ENCODE results near the gene CATSPER1. TPM values are rescaled to one million over a fixed set of nuclear protein-coding genes. Genes with fewer than 3 reads are reported as not detected.

Gene CATSPER1
- total and polyA plus RNA-seq, 2 of the 13 experiments (the other 11 are each of a cell fraction or from before 2014, with no cell fraction given), result 0.17 TPM; not detected in 1

GRCh38 chr11:66069715-66070603, 43.7 kb upstream of the CATSPER1 start, which contains the start of gene PACS1 (continued):
- TF ChIP-seq ZNF407 (CRISPR knock-in tag; IDR thresholded peaks at IDR 0.05; ENCODE audit: not compliant biosample characterization) (peak; percentile 40), HIVEP1 (CRISPR knock-in tag; IDR thresholded peaks at IDR 0.05) (no peak), AKAP8 (CRISPR knock-in tag; IDR thresholded peaks at IDR 0.05) (peak; percentile 40; the same call in 1 of the 2 replicates), HMGXB3 (CRISPR knock-in tag; IDR thresholded peaks at IDR 0.05; ENCODE audit: borderline replicate concordance) (0 out of 2 replicates have a peak, but pooled peaks have one; percentile 31), ZSCAN31 (CRISPR knock-in tag; IDR thresholded peaks at IDR 0.05; ENCODE audit: low read depth) (no peak), NFIC (IDR thresholded peaks at IDR 0.05; ENCODE audit: low read length) (no peak), ZNF720 (CRISPR knock-in tag; IDR thresholded peaks at IDR 0.05) (no peak), SAP130 (CRISPR knock-in tag; IDR thresholded peaks at IDR 0.05; ENCODE audit: low read depth) (peak; percentile 59; the same call in 1 of the 2 replicates), MYC (CRISPR knock-in tag; IDR thresholded peaks at IDR 0.05; ENCODE audit: borderline replicate concordance) (peak; percentile 48; the same call in 1 of the 2 replicates), SOX6 (IDR thresholded peaks at IDR 0.05) (no peak), SOX6 (CRISPR knock-in tag; IDR thresholded peaks at IDR 0.05) (0 out of 2 replicates have a peak, but pooled peaks have one; percentile 11), KDM4B (CRISPR knock-in tag; IDR thresholded peaks at IDR 0.05) (no peak), MAX (IDR thresholded peaks at IDR 0.05) (peak; percentile 69; the same call in 1 of the 2 replicates), HNRNPK (IDR thresholded peaks at IDR 0.05; ENCODE audit: low read depth, low read length, poor library complexity, severe bottlenecking) (peak; percentile 79), ZNF792 (CRISPR knock-in tag; IDR thresholded peaks at IDR 0.05) (0 out of 2 replicates have a peak, but pooled peaks have one; percentile 20), KDM2A (CRISPR knock-in tag; IDR thresholded peaks at IDR 0.05; ENCODE audit: borderline replicate concordance, low read depth) (peak; percentile 96), MXD4 (CRISPR knock-in tag; IDR thresholded peaks at IDR 0.05) (0 out of 2 replicates have a peak, but pooled peaks have one; percentile 55)
